AG10803 (cell line): Measurements from ENCODE around the gene GDE1.
A peak's percentile ranks its signal among the peaks of the same experiment; 100 is the strongest.
"Not testable (repeated sequence)": the region's sequence is repeated elsewhere in the genome, so short reads cannot be mapped to it uniquely, and the experiment has no call there.

ENCODE experiments used
- DNase-seq: peaks from one replicate; pipeline ENCODE4 v3.0.0; 2010; ENCODE audit warnings: low read depth
- H3K4me3 ChIP-seq: 2 replicates; pipeline ENCODE4 v1.5.1; 2011; ENCODE audit warnings: mild to moderate bottlenecking, low read length, control low read depth
- TF ChIP-seq, protein P1 (sequence below): conservative IDR thresholded peaks from 2 replicates; pipeline ENCODE4 v1.5.1; 2011; ENCODE audit warnings: mild to moderate bottlenecking, low read length, control low read depth, inconsistent platforms

GDE1 gene

DNA sequence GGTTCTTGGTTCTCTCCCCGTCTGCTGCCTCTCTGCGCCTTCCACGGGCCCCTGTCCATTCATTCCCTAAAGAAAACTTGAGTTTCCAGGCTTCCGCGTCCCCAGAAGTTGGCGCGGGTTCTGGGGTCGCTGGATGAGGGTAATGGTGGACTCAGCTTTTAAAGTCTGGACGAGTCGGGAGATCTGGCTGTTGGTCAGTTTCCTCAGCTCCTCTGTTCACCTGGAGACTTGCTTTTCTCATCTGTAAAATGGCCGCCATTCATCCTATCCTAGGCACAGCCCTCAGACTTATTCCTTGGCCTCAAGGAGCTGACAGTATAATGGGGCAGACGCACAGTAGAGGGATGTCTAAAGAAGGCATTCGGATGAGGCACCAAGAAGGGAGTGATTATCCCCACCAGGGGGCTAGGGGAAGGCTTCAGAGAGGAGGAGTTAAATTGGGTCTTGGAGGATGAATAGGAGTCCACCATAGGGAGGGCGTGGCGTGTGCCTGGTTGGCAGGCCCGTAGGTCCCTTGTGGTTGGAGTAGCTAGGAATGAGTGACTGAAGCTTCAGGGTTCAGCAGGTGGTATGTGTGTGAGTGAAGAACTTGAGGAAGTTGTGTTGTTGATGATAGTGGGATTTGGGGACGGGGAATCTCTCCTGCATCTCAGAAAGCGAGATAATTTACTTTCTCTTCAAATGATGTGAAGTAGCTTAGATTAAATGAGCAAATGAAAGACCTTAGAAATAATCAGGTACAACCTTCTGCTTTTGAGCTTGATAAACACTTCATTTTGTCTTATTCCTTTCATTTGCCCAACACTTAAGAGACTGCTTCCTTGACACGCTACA, 34.3 kb upstream of the GDE1 start:
- TF ChIP-seq, protein P1, sequence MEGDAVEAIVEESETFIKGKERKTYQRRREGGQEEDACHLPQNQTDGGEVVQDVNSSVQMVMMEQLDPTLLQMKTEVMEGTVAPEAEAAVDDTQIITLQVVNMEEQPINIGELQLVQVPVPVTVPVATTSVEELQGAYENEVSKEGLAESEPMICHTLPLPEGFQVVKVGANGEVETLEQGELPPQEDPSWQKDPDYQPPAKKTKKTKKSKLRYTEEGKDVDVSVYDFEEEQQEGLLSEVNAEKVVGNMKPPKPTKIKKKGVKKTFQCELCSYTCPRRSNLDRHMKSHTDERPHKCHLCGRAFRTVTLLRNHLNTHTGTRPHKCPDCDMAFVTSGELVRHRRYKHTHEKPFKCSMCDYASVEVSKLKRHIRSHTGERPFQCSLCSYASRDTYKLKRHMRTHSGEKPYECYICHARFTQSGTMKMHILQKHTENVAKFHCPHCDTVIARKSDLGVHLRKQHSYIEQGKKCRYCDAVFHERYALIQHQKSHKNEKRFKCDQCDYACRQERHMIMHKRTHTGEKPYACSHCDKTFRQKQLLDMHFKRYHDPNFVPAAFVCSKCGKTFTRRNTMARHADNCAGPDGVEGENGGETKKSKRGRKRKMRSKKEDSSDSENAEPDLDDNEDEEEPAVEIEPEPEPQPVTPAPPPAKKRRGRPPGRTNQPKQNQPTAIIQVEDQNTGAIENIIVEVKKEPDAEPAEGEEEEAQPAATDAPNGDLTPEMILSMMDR, result peak; percentile 28
- DNase-seq, result peak; percentile 23
- peak overlapping the region; percentile 94 for H3K4me3 ChIP-seq

DNA sequence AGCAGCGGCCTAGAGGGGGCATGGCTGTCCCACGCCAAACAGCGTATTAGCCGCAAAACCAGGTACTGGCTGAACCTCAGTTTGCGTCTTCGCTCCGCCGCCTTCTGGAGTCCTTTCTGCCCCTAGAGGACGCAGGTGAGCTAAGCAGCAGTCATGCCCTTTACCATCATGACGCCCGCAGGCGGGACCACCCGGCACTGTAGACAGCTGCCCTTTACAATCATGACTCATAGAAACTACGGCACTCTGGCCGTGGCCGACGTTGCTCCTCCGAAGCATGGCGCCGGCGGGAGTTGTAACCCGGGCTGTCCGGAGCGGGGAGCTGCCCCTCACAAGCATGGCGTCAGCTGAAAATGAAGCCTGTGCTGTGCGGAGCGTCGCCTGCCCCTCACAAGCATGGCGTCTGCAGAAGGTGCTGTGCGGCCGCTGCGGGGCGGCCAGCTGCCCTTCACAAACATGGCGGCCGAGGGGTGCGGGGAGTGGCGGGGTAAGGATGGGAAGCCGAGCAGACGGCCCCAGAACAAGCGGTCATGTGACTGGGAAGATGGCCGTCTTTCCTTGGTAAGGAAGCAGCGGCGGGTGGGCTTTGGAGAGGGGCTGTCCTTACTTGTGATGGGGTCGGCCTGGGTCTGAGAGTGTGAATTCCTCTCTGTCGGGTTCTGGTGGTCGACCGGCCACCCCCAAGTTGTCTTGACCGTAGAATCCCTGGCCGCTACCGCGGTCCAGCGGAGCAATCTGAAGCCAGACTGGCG, 33.5 kb upstream of the GDE1 start, which contains the start of gene VPS35L:
Gene VPS35L, plus strand, starts transcription at position 518 of the 752 bp plus-strand sequence. Its CDS starts 27 bp downstream, at position 545.
- peak; percentile 98 for DNase-seq
- TF ChIP-seq, protein P1, result peak; percentile 70
- peak within 1 kb of the TSS; percentile 94 for H3K4me3 ChIP-seq

DNA sequence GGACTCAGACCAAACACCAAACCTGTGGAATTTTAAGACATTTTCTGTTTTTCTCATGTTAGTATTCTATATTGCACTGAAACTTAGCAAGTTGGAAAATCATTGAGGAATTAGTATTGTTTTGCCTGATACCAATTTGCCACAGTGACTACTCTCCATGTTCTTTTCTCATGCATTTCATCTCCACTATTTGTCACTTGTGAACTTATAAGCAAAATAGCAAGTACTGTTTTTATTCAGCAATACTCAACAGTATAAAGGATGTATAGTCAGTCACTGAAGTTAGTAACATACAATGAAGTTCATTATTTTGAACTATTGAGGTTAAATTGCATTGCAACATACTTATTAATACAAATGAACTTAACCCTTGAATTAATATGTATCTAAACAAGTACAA, 27.8 kb upstream of the GDE1 start:
- DNase-seq, result no peak
- no peak overlapping the region for H3K4me3 ChIP-seq
- TF ChIP-seq, protein P1, result no peak

DNA sequence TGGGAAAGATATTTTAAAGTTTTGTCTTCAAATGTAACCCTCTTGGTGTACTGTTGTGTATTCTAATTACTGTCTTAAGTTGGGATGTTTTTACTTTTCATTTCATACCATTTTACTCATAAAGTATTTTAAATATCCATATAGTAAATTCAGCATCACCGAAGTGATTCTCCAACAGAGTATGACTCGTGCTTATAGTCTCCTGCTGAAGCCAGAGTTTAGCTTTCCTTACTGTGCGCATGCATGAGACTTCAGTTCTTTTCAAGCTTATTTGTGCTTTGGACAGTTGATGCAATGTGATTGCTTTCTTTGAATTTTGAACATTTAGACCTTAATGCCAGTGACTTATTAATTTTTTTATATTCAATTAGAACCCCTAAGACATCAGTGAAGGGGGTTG, 26.2 kb upstream of the GDE1 start:
- H3K4me3 ChIP-seq, result no peak overlapping the region
- no peak for DNase-seq
- TF ChIP-seq, protein P1, result no peak

DNA sequence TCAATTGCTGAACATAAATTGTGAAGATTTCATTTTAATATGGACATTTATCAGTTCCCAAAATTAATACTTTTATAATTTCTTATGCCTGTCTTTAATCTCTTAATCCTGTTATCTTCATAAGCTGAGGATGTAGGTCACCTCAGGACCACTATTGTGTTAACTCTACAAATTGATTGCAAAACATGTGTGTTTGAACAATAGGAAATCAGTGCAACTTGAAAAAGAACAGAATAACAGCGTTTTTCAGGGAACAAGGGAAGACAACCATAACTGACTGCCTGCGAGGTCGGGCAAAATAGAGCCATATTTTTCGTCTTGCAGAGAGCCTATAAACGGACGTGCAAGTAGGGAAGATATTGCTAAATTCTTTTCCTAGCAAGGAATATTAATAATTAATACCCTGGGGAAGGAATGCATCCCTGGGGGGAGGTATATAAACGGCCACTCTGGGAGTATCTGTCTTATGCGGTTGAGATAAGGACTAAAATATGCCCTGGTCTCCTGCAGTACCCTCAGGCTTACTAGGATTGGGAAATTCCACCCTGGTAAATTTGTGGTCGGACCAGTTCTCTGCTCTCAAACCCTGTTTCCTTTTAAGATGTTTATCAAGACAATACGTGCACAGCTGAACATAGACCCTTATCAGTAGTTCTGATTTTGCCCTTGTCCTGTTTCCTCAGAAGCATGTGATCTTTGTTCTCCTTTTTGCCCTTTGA, 21.5 kb upstream of the GDE1 start:
- H3K4me3 ChIP-seq, DNase-seq: not testable (repeated sequence)

- no peak overlapping the region for H3K4me3 ChIP-seq
- DNase-seq, result no peak
- TF ChIP-seq, protein P1, result no peak
Measured at GRCh38 chr16:19542138-19542821, 20.4 kb upstream of the GDE1 start.
